ENCODE data around the gene CAMKMT.
A peak's percentile ranks its signal among the peaks of the same experiment; 100 is the strongest.

CAMKMT gene

DNA sequence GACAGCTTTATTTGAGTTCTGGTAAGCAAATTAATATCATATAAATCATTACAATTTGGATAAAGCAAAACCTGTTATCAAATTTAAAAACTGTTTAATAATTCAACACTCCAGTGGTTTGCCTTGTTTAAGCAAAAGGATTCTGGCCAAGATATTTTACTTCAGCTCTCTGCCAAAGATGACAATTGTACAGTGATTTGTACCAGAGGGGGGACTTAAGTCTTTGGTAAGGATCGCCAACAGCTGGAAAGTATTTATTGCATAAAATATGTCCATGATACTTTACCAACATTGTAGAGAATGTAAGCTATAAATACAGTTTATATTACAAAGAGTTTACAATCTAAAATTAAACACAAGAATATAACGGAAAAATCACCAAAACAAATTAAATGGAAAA is 14.2 kb upstream of the CAMKMT start:
- DNase-seq = no peak
- Mint-ChIP-seq H3K4me1 (no peaks in the 10 kb centered on the region), H3K27ac (no peak overlapping the region), H3K36me3 (peaks cover 3% of the 10 kb centered on the region), H3K4me3 (no peak overlapping the region), H3K27me3 (no peaks in the 10 kb centered on the region), H3K9me3 (no peaks in the 10 kb centered on the region)
- CTCF ChIA-PET = interaction anchor here (1.5 kb wide), 1 partner anchor 14 kb away, joined by 3 read pairs; the partner anchor contains the start of genes CAMKMT and PREPL

DNA sequence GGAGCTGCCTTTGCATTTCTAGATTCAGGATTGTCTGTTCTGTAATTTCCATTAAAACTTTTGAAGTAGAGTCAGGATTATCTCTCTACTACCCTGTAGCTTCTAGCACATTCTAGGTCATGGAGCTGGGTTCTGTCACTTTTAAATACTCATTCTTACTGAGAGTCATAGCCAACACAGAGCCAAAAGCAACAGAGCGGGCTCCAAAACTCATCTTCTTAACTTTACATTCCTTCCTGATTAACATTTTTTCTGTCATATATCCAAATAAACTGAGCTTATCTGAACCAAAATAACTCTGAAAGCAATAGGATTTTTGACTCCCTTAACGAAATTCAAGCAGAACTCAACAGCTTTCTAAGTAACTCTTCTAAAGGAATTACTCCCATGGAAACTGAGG is 13.3 kb upstream of the CAMKMT start:
- no peak overlapping the region for H3K4me3 Mint-ChIP-seq
- no peaks in the 10 kb centered on the region for H3K4me1 Mint-ChIP-seq
- no peak overlapping the region for H3K27ac Mint-ChIP-seq
- H3K36me3 Mint-ChIP-seq = no peaks in the 10 kb centered on the region
- DNase-seq = no peak
- H3K27me3 Mint-ChIP-seq = no peaks in the 10 kb centered on the region
- CTCF ChIA-PET = interaction anchor here (0.8 to 1.2 kb wide), 3 partner anchors 14 to 261 kb away, joined by 3 to 4 read pairs (median 3); no protein-coding TSS in a partner anchor
- no peaks in the 10 kb centered on the region for H3K9me3 Mint-ChIP-seq

- Mint-ChIP-seq H3K36me3 (no peaks in the 10 kb centered on the region), H3K27me3 (no peaks in the 10 kb centered on the region), H3K27ac (no peak overlapping the region), H3K4me1 (no peaks in the 10 kb centered on the region), H3K9me3 (no peaks in the 10 kb centered on the region), H3K4me3 (no peak overlapping the region)
- no peak for DNase-seq
- CTCF ChIA-PET = interaction anchor here (0.7 to 1.0 kb wide), 2 partner anchors 12 to 262 kb away, joined by 3 to 4 read pairs; partner anchors contain the start of gene CAMKMT
Observed at GRCh38 chr2:44349506-44349905, 12.2 kb upstream of the CAMKMT start.

GRCh38 chr2:44351088-44351487 is 10.7 kb upstream of the CAMKMT start:
- Mint-ChIP-seq H3K9me3 (no peaks in the 10 kb centered on the region), H3K4me1 (no peaks in the 10 kb centered on the region), H3K4me3 (no peak overlapping the region), H3K36me3 (no peaks in the 10 kb centered on the region), H3K27me3 (no peaks in the 10 kb centered on the region), H3K27ac (no peak overlapping the region)
- CTCF ChIA-PET = interaction anchor here (0.6 kb wide), 1 partner anchor 19 kb away, joined by 3 read pairs; no protein-coding TSS in a partner anchor
- no peak for DNase-seq

GRCh38 chr2:44351676-44352075 is 10.1 kb upstream of the CAMKMT start:
- H3K4me3 Mint-ChIP-seq = no peak overlapping the region
- CTCF ChIA-PET = interaction anchor here (0.6 to 0.9 kb wide), 2 partner anchors 20 to 274 kb away, joined by 3 to 4 read pairs; no protein-coding TSS in a partner anchor
- no peaks in the 10 kb centered on the region for H3K36me3 Mint-ChIP-seq
- H3K4me1 Mint-ChIP-seq = no peaks in the 10 kb centered on the region
- DNase-seq = no peak
- no peak overlapping the region for H3K27ac Mint-ChIP-seq
- no peaks in the 10 kb centered on the region for H3K9me3 Mint-ChIP-seq
- H3K27me3 Mint-ChIP-seq = no peaks in the 10 kb centered on the region

DNA sequence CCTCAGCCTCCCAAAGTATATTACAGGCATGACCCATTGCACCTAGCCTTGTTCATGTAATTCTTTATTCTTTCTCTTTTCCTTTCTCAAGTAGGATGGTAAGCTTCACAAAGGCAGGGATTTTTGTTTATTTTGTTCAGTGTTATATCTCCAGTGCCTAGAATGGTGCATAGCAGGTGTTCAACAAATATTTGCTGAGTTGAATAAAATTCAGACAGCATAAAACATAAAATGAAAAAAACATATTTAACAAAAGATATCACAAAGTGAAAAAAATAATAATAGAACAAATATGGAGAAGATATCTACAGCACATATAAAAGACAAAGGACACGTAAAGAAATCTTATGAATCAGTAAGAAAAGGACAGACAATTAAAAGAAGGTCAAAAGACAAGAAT is 9.2 kb upstream of the CAMKMT start:
- Mint-ChIP-seq H3K9me3 (no peaks in the 10 kb centered on the region), H3K36me3 (no peaks in the 10 kb centered on the region), H3K27me3 (no peaks in the 10 kb centered on the region), H3K27ac (no peak overlapping the region), H3K4me3 (no peak overlapping the region), H3K4me1 (no peaks in the 10 kb centered on the region)
- no peak for DNase-seq
- CTCF ChIA-PET = interaction anchor here (0.9 to 1.0 kb wide), 2 partner anchors 10 to 275 kb away, joined by 4 to 5 read pairs; no protein-coding TSS in a partner anchor

GRCh38 chr2:44354761-44355160 is 7.0 kb upstream of the CAMKMT start:
- CTCF ChIA-PET = no interaction called here
- H3K27ac Mint-ChIP-seq = no peak overlapping the region
- peaks cover 13% of the 10 kb centered on the region for H3K4me1 Mint-ChIP-seq
- no peak overlapping the region for H3K4me3 Mint-ChIP-seq
- no peaks in the 10 kb centered on the region for H3K9me3 Mint-ChIP-seq
- no peaks in the 10 kb centered on the region for H3K36me3 Mint-ChIP-seq
- no peaks in the 10 kb centered on the region for H3K27me3 Mint-ChIP-seq
- no peak for DNase-seq

DNA sequence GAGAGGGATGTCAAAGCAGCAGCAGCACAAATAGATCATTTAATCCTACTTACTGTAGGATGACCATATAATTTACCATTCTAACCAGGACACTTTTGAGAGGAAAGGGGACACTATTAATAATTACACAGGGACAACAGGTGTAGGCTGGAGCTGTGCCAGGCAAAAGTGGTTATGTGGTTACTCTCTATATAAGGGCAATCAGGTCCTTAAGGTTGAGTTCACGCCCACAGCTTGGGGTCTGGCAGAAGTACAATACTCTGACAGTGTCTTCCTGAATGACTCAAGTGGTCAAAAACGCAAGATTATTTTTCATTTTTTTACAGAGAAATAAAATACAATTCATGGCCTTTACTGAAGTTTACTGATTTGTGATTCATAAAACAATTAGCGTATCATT is 3.2 kb upstream of the CAMKMT start:
- H3K4me1 Mint-ChIP-seq = peaks cover 30% of the 10 kb centered on the region
- H3K4me3 Mint-ChIP-seq = no peak overlapping the region
- H3K9me3 Mint-ChIP-seq = no peaks in the 10 kb centered on the region
- CTCF ChIA-PET = no interaction called here
- no peak for DNase-seq
- peaks cover 3% of the 10 kb centered on the region for H3K36me3 Mint-ChIP-seq
- no peaks in the 10 kb centered on the region for H3K27me3 Mint-ChIP-seq
- no peak overlapping the region for H3K27ac Mint-ChIP-seq

DNA sequence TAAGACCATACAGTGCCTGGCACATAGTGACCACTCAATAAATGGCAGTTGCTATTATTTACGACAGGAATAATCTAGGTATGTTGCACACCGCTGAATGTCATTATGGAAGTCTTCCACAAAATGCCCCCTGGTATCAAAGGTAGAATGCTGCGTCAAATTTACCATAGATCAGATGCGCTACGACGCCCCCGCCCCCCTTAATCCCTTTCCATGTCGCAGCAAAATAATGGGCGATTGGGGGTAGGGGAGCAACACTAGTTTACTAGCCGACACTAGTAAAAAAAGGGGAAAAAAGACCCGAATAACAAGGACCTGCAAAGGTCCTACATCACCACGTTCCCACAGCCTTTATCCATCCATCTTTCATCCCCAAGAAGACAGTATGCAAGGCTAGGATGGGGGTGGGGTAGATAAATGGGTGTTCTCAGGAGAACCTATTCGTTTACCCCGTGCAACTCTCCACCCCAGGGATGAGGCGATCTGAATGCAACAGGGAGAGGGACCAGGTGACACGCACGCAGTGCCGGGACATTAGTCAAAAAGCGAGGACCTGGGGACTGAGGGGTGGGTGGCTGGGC is 908 bp upstream of the CAMKMT start:
- peaks cover 38% of the 10 kb centered on the region for H3K4me1 Mint-ChIP-seq
- no peaks in the 10 kb centered on the region for H3K9me3 Mint-ChIP-seq
- CTCF ChIA-PET = interaction anchor here (1.1 to 1.9 kb wide), 4 partner anchors 14 to 595 kb away, joined by 3 to 10 read pairs (median 3); no protein-coding TSS in a partner anchor
- H3K4me3 Mint-ChIP-seq = peak overlapping the region; percentile 90
- H3K36me3 Mint-ChIP-seq = peaks cover 3% of the 10 kb centered on the region
- peak overlapping the region; percentile 96 for H3K27ac Mint-ChIP-seq
- peak; percentile 25 for DNase-seq
- H3K27me3 Mint-ChIP-seq = no peaks in the 10 kb centered on the region

- Mint-ChIP-seq H3K9me3 (no peaks in the 10 kb centered on the region), H3K4me1 (peaks cover 38% of the 10 kb centered on the region), H3K27me3 (no peaks in the 10 kb centered on the region), H3K4me3 (peak overlapping the region; percentile 90), H3K36me3 (peaks cover 3% of the 10 kb centered on the region), H3K27ac (peak overlapping the region; percentile 96)
- CTCF ChIA-PET = interaction anchor here (0.6 to 1.9 kb wide), 8 partner anchors 12 to 593 kb away, joined by 3 to 10 read pairs (median 3); no protein-coding TSS in a partner anchor
- peak; percentile 57 for DNase-seq
Observed at GRCh38 chr2:44362207-44363015, 664 bp downstream of the CAMKMT start.

DNA sequence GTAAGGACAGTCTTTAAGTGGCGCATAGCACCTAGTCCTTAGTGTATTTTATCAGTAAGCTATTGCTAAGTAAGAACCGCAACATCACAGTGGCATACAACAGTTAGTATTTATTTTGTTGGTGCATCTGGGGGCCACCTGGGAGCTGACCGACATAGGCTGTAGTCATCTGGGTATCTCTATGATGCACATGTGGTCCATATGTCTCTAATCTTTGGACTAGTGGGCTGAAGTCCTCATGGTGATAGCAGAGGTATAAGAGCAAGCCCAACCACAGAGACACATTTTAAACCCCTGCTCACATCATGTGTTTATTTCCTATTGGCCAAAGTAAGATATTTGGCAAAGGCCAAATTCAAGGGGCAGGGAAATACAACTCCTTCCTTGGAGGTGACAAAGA is 2.9 kb downstream of the CAMKMT start:
- peaks cover 32% of the 10 kb centered on the region for H3K4me1 Mint-ChIP-seq
- H3K4me3 Mint-ChIP-seq = no peak overlapping the region
- H3K27ac Mint-ChIP-seq = no peak overlapping the region
- peaks cover 5% of the 10 kb centered on the region for H3K36me3 Mint-ChIP-seq
- H3K27me3 Mint-ChIP-seq = no peaks in the 10 kb centered on the region
- no peak for DNase-seq
- CTCF ChIA-PET = no interaction called here
- H3K9me3 Mint-ChIP-seq = no peaks in the 10 kb centered on the region

DNA sequence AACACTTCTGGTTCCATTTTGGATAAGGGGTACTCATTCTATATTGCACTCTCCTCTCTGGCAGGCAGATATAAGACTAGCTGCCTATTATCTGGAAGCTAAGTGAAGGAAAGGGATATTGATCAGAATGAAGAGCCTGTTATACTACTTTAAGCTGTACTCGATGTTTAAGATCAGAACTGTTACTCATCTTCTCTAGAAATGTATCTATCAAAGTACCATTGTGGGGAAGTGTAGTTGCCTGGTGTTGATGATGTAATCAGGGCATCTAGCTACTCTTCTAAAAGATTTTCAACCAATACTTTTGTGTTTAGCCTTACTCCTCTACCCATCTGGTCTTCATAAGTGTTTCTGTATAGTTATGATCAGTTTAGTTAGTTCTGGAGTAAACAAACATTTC is 5.8 kb downstream of the CAMKMT start:
- Mint-ChIP-seq H3K4me1 (peaks cover 19% of the 10 kb centered on the region), H3K27me3 (no peaks in the 10 kb centered on the region), H3K36me3 (peaks cover 4% of the 10 kb centered on the region), H3K27ac (no peak overlapping the region), H3K9me3 (no peaks in the 10 kb centered on the region), H3K4me3 (no peak overlapping the region)
- CTCF ChIA-PET = no interaction called here
- no peak for DNase-seq

GRCh38 chr2:44369392-44369791 is 7.6 kb downstream of the CAMKMT start:
- Mint-ChIP-seq H3K36me3 (peaks cover 4% of the 10 kb centered on the region), H3K4me1 (peaks cover 10% of the 10 kb centered on the region), H3K4me3 (no peak overlapping the region), H3K27ac (no peak overlapping the region), H3K27me3 (no peaks in the 10 kb centered on the region), H3K9me3 (no peaks in the 10 kb centered on the region)
- CTCF ChIA-PET = interaction anchor here (1.2 kb wide), 1 partner anchor 282 kb away, joined by 3 read pairs; no protein-coding TSS in a partner anchor
- no peak for DNase-seq

DNA sequence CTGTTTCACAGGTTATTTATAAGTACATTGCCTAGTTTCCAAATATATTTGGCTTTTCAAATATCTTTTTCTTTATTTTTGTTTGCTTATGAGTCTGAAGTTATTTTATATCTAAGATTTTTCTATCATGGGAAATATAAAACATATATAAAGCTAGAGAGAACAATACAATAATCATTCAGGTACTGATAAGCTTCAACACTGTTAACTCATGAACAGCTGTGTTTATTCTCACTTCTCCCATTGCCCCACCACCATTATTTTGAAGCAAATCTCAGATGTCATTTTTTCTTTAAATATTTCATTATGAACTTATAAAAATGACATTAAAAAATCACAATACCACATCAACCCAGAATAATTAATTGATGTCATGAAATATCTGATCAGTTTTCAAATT is 9.7 kb downstream of the CAMKMT start:
- DNase-seq = no peak
- CTCF ChIA-PET = no interaction called here
- Mint-ChIP-seq H3K36me3 (peaks cover 5% of the 10 kb centered on the region), H3K4me3 (no peak overlapping the region), H3K4me1 (peaks cover 6% of the 10 kb centered on the region), H3K27ac (no peak overlapping the region), H3K9me3 (no peaks in the 10 kb centered on the region), H3K27me3 (no peaks in the 10 kb centered on the region)

- Mint-ChIP-seq H3K36me3 (peaks cover 5% of the 10 kb centered on the region), H3K4me1 (peaks cover 6% of the 10 kb centered on the region), H3K27ac (no peak overlapping the region), H3K9me3 (no peaks in the 10 kb centered on the region), H3K27me3 (no peaks in the 10 kb centered on the region), H3K4me3 (no peak overlapping the region)
- CTCF ChIA-PET = no interaction called here
- DNase-seq = no peak
Observed at GRCh38 chr2:44372246-44372645, 10.5 kb downstream of the CAMKMT start.
